ENCODE measurements around the gene HOXA1.

- TF ChIP-seq TARDBP (IDR thresholded peaks at IDR 0.05) (no peak), ARNT (IDR thresholded peaks at IDR 0.05) (no peak), HDGF (IDR thresholded peaks at IDR 0.05; ENCODE audit: borderline replicate concordance) (no peak)
These were observed 17.1 kb downstream of the HOXA1 start for GRCh38 chr7:27078616-27079233.
